Right renal pelvis (tissue), 4 donors: ENCODE measurements around the gene HSD3B2. TPM values are rescaled to one million over a fixed set of nuclear protein-coding genes. Genes with fewer than 3 reads are reported as not detected.
"Not testable (repeated sequence)": the region's sequence is repeated elsewhere in the genome, so short reads cannot be mapped to it uniquely, and the experiment has no call there.

ENCODE experiments used
- DNase-seq, 4 donors: peaks; one replicate each; pipeline ENCODE4 v3.0.0-alpha.2; 2013; ENCODE audit warnings: low read depth in 4 of 4, low spot score in 3 of 4, missing footprints in 1 of 4
- polyA plus RNA-seq, 4 donors: library from polyadenylated mRNA; unstranded; fragments of 120-200 nt; gene quantifications; one replicate each; pipeline ENCODE4 v1.2.1, GENCODE V29; 2013; ENCODE audit not compliant: insufficient read length in 4 of 4

The HSD3B2 gene
- polyA plus RNA-seq: 1 to 10 TPM; 1.2 to 1.8 (median 1.6) TPM

- no peak for DNase-seq
Measured at GRCh38 chr1:119414950-119415349, at the start of gene HSD3B2. HSD3B2 (plus strand) TSS chr1:119415150; CDS start chr1:119415420, 270 bp downstream.

- no peak for DNase-seq
Measured at GRCh38 chr1:119366424-119366823, 48.5 kb upstream of the HSD3B2 start.

DNA sequence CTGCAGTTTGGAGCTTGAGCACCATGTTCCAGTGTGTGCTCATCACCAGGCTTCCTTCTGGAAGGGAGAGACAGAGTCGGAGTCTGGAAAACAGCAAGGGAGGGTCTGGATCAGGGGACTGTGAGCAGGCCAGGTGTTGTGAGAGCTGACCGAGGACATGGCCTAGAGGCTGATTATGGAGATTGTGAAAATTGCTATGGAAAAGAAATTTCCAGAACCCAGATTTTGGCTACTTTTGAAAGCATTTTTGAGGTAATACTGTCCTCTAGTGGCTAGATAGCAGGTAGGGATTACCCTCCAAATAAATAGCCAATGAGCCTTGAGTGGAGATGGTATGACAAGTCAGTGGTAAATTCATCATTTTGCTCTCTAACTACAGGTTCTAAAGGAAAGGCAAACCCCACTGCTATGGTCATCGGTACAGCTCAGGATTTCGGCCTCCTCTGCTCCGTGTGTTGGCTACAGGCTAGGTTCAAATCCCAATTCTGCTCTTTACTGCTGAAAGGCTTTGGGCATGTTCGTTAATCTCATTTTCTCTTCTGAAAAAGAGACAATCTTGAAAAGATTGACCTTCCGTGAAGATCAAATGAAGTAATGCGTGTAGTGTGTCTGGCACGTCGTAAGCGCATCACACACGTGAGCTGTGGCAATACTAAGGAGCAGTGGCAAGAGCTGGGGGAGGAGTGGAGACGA, 47.4 kb upstream of the HSD3B2 start:
- DNase-seq: peak in 3 of 4 donors; percentile 14 to 39 (median 25)

DNA sequence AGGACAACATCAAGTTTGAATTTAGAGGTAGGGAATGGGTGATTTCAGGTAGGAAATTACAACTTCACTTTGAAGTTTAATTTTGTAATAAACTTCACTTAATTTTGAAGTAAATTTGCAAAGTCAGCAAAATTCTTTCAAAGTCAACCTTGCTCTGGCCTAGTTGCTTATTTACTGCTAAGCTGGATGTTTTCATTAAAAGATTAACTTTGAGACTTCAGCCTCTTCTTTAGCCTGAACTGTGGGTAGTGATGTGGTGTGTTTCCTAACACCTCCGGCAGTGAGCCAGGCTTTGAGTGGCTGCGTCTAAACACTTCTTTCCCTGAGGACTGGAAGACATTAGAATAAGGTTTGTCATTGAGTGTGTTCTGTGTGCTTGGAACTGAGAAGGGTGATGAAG, 46.4 kb upstream of the HSD3B2 start, which contains the start of gene HAO2:
TSS of gene HAO2 (plus strand) at position 232 of the 400 bp plus-strand sequence. CDS start 12,301 bp downstream, outside the sequence.
- DNase-seq: no peak

GRCh38 chr1:119370748-119371147, 44.2 kb upstream of the HSD3B2 start:
- no peak for DNase-seq

GRCh38 chr1:119371815-119372214, 43.1 kb upstream of the HSD3B2 start:
- DNase-seq: no peak

DNA sequence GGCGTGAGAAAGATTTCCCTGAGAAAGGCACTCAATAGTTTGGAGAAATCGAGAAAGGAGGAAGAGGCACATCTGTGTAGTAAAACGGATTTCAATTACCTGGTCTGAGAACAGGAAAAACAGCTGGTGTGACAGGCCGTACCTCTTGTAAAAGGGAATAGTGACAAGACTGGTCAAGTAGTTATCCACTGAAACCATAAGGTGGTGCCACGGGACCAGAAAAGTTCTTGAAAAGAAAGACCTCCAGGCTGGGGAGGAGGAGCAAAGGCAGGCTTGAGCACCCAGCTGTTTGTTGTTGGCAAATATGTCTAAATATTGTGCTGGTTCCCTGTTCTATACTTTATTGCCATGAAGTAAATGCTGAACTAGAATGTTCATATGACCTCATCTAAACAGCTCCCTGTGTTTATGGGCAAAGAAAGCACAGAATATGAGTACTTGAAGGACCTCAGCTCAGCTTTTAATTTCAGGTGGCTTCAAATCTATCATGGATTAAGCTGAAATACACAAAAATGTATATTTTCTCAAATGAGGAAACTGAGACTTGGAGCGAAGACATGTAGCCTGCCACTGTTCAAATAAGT, 42.4 kb upstream of the HSD3B2 start:
- DNase-seq: peak; percentile 21 to 60 (median 54)

GRCh38 chr1:119373465-119373864, 41.5 kb upstream of the HSD3B2 start:
- DNase-seq: no peak

DNA sequence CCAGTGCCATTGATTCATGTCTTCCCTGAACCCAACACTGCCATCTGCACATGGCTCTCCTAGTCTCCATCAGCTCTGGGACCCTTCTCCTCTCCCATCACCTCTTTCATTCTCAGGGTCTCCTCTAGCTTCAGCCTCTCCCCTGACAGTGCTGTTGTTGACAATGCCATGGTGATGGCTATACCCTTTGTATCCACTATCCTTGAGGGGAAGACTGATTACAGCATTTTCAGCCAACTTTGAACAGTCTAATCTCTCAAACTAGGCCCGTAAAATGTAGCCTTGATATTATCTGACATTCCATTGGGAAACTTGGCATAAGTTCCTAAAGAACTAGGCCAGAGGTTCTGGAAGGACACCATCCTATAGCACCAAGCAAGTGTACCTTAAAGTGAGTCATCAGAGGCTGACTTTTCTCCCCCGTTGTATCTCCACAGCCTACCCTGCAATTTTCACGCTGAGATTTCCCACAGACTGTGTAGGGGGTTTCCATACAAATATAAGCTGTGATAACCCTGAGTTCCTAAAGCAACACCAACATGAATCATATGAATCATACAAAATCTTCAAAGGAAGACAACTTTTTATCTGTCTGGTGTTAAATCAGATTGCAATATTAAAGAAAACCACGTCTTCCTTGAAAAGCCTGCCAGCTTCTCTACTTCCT, 40.6 kb upstream of the HSD3B2 start:
- DNase-seq: no peak

DNA sequence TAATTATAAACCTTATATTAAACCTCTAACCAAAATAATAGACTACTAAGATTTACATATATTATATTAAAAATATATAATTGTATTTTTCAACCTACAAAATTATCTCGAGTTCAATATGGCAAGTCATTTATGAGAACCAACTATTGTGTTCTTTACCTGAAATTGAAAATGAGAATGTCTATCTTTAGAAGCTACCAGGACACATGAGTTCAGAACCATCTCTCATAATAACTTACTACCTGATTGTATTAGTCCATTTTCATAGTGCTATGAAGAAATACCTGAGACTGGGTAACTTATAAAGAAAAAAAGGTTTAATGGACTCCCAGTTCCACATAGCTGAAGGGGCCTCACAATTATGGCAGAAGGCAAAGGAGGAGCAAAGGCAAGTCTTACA, 39.6 kb upstream of the HSD3B2 start:
- DNase-seq: no peak

DNA sequence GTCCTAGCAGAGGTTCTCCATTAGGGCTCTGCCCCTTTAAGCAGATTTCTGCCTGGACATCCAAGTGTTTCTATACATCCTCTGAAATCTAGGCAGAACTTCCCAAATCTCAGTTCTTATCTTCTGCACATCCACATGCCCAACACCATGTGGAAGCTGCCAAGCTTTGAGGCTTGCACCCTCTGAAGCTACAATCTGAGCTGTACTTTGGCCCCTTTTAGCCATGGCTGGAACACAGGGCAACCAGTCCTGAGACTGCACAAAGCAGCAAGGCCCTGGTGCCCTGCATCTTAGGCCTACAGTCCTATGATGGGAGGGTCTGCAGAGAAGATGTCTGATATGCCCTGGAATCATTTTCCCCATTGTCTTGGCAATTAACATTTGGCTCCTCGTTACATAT, 38.4 kb upstream of the HSD3B2 start:
- DNase-seq: no peak

DNA sequence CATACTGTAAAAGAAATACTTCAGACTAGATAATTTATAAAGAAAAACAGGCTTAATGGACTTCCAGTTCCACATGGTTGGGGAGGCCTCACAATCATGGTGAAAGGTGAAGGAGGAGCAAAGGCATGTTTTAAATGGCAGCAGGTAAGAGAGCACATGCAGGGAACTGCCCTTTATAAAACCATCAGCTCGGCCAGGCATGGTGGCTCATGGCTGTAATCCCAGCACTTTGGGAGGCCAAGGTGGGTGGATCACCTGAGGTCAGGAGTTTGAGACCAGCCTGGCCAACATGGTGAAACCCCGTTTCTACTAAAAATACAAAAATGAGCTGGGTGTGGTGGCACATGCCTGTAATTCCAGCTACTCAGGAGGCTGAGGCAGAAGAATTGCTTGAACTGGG, 37.4 kb upstream of the HSD3B2 start:
- not testable (repeated sequence) for DNase-seq

- DNase-seq: no peak
Measured at GRCh38 chr1:119379117-119379516, 35.8 kb upstream of the HSD3B2 start.

GRCh38 chr1:119380304-119380703, 34.6 kb upstream of the HSD3B2 start:
- DNase-seq: no peak

GRCh38 chr1:119380983-119381662, 33.8 kb upstream of the HSD3B2 start:
- no peak for DNase-seq

DNA sequence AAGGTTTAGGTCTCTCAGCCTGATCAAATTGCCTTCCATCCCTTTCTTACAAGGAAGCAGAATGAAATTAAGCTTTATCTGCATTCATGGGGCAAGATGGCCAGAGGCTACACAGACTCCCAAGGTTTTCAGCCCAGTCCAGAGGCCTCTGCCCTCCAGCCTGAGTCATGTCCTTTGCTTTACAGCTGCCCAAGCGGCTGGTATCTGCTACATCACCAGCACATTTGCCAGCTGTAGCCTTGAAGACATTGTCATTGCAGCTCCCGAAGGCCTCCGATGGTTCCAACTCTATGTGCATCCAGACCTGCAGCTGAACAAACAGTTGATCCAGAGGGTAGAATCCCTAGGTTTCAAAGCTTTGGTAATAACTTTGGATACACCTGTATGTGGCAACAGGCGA, 30.4 kb upstream of the HSD3B2 start:
- no peak for DNase-seq

GRCh38 chr1:119385650-119386049, 29.3 kb upstream of the HSD3B2 start:
- no peak for DNase-seq

DNA sequence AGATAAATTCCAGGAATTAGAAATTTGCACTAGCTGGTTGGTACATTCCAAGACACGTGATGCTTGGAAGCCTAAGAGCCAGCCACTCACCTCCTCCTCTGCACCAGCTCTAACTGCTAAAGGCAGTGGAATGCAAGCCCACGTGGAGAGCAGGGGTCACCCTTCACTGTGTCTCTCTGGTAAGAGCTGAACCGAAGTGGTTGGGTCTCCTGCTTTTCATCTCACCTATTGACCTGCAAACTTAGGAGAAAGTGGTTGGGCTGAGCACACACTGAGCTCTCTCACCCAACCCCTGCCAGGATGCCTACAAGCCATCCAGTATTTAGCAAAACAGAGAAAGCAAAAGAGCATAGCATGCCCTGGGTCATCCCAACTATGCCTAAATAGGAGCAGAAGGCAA, 27.1 kb upstream of the HSD3B2 start:
- DNase-seq: no peak

GRCh38 chr1:119388450-119388849, 26.5 kb upstream of the HSD3B2 start:
- DNase-seq: no peak

GRCh38 chr1:119390526-119390925, 24.4 kb upstream of the HSD3B2 start:
- DNase-seq: no peak

DNA sequence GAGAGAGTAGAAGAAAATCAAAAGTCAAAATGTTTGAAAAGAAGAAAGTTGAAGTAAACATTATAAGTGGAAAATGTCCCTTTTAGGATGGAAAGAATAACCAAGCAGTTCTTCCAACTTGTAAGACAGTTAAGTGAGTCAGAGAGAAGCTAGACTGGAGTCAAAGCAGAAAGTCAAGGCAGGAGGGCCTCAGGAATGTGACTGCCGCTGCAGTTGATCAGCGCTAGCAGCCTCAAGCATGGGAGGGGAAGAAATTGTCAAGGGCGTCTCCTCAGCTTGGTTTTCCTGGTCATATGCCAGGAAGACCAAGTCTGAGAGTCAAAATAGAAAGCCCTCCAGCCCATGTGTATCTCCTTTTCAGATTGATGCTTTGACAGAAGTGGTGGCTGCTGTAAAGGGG, 23.2 kb upstream of the HSD3B2 start:
- DNase-seq: no peak
